Measurements from ENCODE around the gene MACROD2.

The MACROD2 gene

GRCh38 chr20:14729390-14729789, 734.1 kb downstream of the MACROD2 start:
- in situ Hi-C loops (cut with HindIII; ENCODE audit: low sequenced_read_pairs): no loop called here
- no peak for DNase-seq (ENCODE audit: low read depth)
- TF ChIP-seq CTCF (IDR thresholded peaks at IDR 0.05; ENCODE audit: low read depth, low read length, missing control alignments): no peak
- H3K4me3 ChIP-seq (ENCODE audit: low read depth, low read length): no peak overlapping the region

- DNase-seq (ENCODE audit: low read depth): no peak
- no peak for TF ChIP-seq CTCF (IDR thresholded peaks at IDR 0.05; ENCODE audit: low read depth, low read length, missing control alignments)
- in situ Hi-C loops (cut with HindIII; ENCODE audit: low sequenced_read_pairs): no loop called here
- H3K4me3 ChIP-seq (ENCODE audit: low read depth, low read length): no peak overlapping the region
These were observed 737.0 kb downstream of the MACROD2 start for GRCh38 chr20:14732343-14732742.

GRCh38 chr20:14732996-14733395, 737.7 kb downstream of the MACROD2 start:
- no peak overlapping the region for H3K4me3 ChIP-seq (ENCODE audit: low read depth, low read length)
- DNase-seq (ENCODE audit: low read depth): no peak
- no peak for TF ChIP-seq CTCF (IDR thresholded peaks at IDR 0.05; ENCODE audit: low read depth, low read length, missing control alignments)
- in situ Hi-C loops (cut with HindIII; ENCODE audit: low sequenced_read_pairs): no loop called here

GRCh38 chr20:14740380-14740779, 745.1 kb downstream of the MACROD2 start:
- no peak for TF ChIP-seq CTCF (IDR thresholded peaks at IDR 0.05; ENCODE audit: low read depth, low read length, missing control alignments)

GRCh38 chr20:14741616-14742015, 746.3 kb downstream of the MACROD2 start:
- TF ChIP-seq CTCF (IDR thresholded peaks at IDR 0.05; ENCODE audit: low read depth, low read length, missing control alignments): no peak
- no peak for DNase-seq (ENCODE audit: low read depth)
- H3K4me3 ChIP-seq (ENCODE audit: low read depth, low read length): no peak overlapping the region
- in situ Hi-C loops (cut with HindIII; ENCODE audit: low sequenced_read_pairs): no loop called here

More at GRCh38 chr20:14740380-14740779, 745.1 kb downstream of the MACROD2 start:
- H3K4me3 ChIP-seq (ENCODE audit: low read depth, low read length): no peak overlapping the region
- in situ Hi-C loops (cut with HindIII; ENCODE audit: low sequenced_read_pairs): no loop called here
- no peak for DNase-seq (ENCODE audit: low read depth)

DNA sequence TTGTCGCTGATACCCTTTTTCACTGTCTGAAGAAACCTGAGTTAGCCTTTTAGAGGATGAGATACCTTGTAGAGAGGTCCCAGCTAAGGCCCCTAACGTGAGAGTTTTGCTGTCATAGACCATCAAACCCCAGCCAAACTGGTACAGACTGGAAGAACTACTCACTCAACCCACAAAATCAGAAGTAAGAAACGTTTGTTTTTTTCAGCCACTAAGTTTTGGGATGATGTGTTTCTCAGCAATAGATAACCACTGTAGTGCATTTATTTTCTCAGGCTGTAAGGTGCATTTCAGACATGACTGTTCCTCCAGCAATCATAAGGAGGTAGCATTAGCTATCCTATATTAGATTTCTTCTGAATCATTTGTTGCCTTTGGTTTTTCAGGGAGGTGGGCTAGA, 749.4 kb downstream of the MACROD2 start:
- TF ChIP-seq CTCF (IDR thresholded peaks at IDR 0.05; ENCODE audit: low read depth, low read length, missing control alignments): no peak
- DNase-seq (ENCODE audit: low read depth): no peak
- in situ Hi-C loops (cut with HindIII; ENCODE audit: low sequenced_read_pairs): no loop called here
- H3K4me3 ChIP-seq (ENCODE audit: low read depth, low read length): no peak overlapping the region

- TF ChIP-seq CTCF (IDR thresholded peaks at IDR 0.05; ENCODE audit: low read depth, low read length, missing control alignments): no peak
- in situ Hi-C loops (cut with HindIII; ENCODE audit: low sequenced_read_pairs): no loop called here
- H3K4me3 ChIP-seq (ENCODE audit: low read depth, low read length): no peak overlapping the region
- DNase-seq (ENCODE audit: low read depth): no peak
These were observed 750.5 kb downstream of the MACROD2 start for GRCh38 chr20:14745830-14746229.

Measured in astrocyte of the cerebellum (primary cell).